K562 (cell line): ENCODE results near the gene CAPZA1. TPM values are rescaled to one million over a fixed set of nuclear protein-coding genes. Genes with fewer than 3 reads are reported as not detected.

Experiments
- CBX3 ChIP-seq, 2 experiments: IDR thresholded peaks; 1 replicate in 1 of 2; 2 replicates in 1 of 2; pipeline ENCODE4 v1.6.1; 2012; ENCODE audit warnings: inconsistent platforms in 2 of 2, low read length in 2 of 2, borderline replicate concordance in 1 of 2, control low read depth in 1 of 2
- CEBPG ChIP-seq, 3 experiments: fragments of 200-800 bp in 1 of 3; sonication (Bioruptor generic) in 1 of 3; sonication (generic) in 1 of 3; formaldehyde crosslinking in 1 of 3; IDR thresholded peaks in 2 of 3; conservative IDR thresholded peaks in 1 of 3; 2 replicates each; pipeline versions ENCODE4 v1.6.1 to v1.8.0; 2016 to 2022; ENCODE audit warnings: missing compliant biosample characterization in 2 of 3, missing genetic modification characterization in 2 of 3, mild to moderate bottlenecking in 1 of 3, missing genetic modification reagents in 1 of 3
- CHD1 ChIP-seq: fragments of 200-600 bp; sonication (generic); IDR thresholded peaks from one replicate; pipeline ENCODE4 v1.6.1; 2012; ENCODE audit warnings: mild to moderate bottlenecking, moderate library complexity, low read length, inconsistent platforms
- CREBBP ChIP-seq: IDR thresholded peaks from one replicate; pipeline ENCODE4 v1.6.1; 2012; ENCODE audit warnings: low read depth, mild to moderate bottlenecking, control low read depth, inconsistent platforms, low read length
- CXXC5 ChIP-seq: fragments of 250-450 bp; sonication (Bioruptor Pico); IDR thresholded peaks from 2 replicates; pipeline ENCODE4 v1.8.0; 2022; ENCODE audit warnings: inconsistent platforms, mild to moderate bottlenecking, moderate library complexity
- E2F3 ChIP-seq: fragments of 250-450 bp; sonication (Bioruptor Pico); IDR thresholded peaks from 2 replicates; pipeline ENCODE4 v1.4.0; 2020; ENCODE audit warnings: mild to moderate bottlenecking
- FOSL1 ChIP-seq: fragments of 200-800 bp; sonication (Bioruptor generic); conservative IDR thresholded peaks from 2 replicates; pipeline ENCODE4 v1.6.1; 2016; ENCODE audit warnings: missing genetic modification characterization, missing compliant biosample characterization
- FOXJ2 ChIP-seq: fragments of 200-800 bp; sonication (Bioruptor generic); IDR thresholded peaks from 2 replicates; pipeline ENCODE4 v1.6.1; 2016; ENCODE audit warnings: missing genetic modification characterization, missing compliant biosample characterization
- MYBL2 ChIP-seq, 2 experiments: fragments of 450-650 bp in 1 of 2; sonication (generic) in 1 of 2; formaldehyde crosslinking in 1 of 2; IDR thresholded peaks; 2 replicates each; pipeline versions ENCODE4 v1.6.1 to v1.8.1; 2017 to 2022; ENCODE audit warnings: borderline replicate concordance in 1 of 2, inconsistent platforms in 1 of 2, low read depth in 1 of 2, mild to moderate bottlenecking in 1 of 2, missing genetic modification reagents in 1 of 2, moderate library complexity in 1 of 2
- NFRKB ChIP-seq: fragments of 450-650 bp; IDR thresholded peaks from 2 replicates; pipeline ENCODE4 v1.6.1; 2016; ENCODE audit warnings: low read depth
- RBBP5 ChIP-seq: fragments of 200-600 bp; sonication (generic); IDR thresholded peaks from 2 replicates; pipeline ENCODE4 v1.6.1; 2012; ENCODE audit warnings: borderline replicate concordance, mild to moderate bottlenecking, low read length, control low read depth, inconsistent platforms; ENCODE audit not compliant: insufficient read depth, poor library complexity, severe bottlenecking
- RNF2 ChIP-seq: sonication (generic); IDR thresholded peaks from 2 replicates; pipeline ENCODE4 v1.6.1; 2016
- RUNX1 ChIP-seq: sonication (generic); IDR thresholded peaks from 2 replicates; pipeline ENCODE4 v1.6.1; 2016; ENCODE audit warnings: antibody characterized with exemption, low read depth
- SREBF1 ChIP-seq: fragments of 150-350 bp; IDR thresholded peaks from 2 replicates; pipeline ENCODE4 v1.6.1; 2014; ENCODE audit warnings: antibody characterized with exemption, low read depth, low read length, borderline replicate concordance
- ZNF134 ChIP-seq: fragments of 250-450 bp; sonication (Bioruptor Pico); conservative IDR thresholded peaks from 2 replicates; pipeline ENCODE4 v1.4.0; 2020
- ZNF444 ChIP-seq: fragments of 250-450 bp; sonication (Bioruptor Pico); IDR thresholded peaks from 2 replicates; pipeline ENCODE4 v1.4.0; 2020; ENCODE audit warnings: mild to moderate bottlenecking, moderate library complexity
- ZNF707 ChIP-seq: fragments of 250-450 bp; sonication (Bioruptor Pico); conservative IDR thresholded peaks from 2 replicates; pipeline ENCODE4 v1.8.0; 2022; ENCODE audit warnings: inconsistent platforms, mild to moderate bottlenecking, moderate library complexity
- polyA plus RNA-seq, 8 experiments: library from polyadenylated mRNA; depleted of rRNA in 4 of 8; stranded (reverse) in 5 of 8; unstranded in 3 of 8; fragments of >200 nt; fragmentation: Nextera tagmentation in 2 of 8; fragmentation: Illumina TruSeq in 1 of 8; extraction: Ambion mirVana in 2 of 8; extraction: Trizol in 1 of 8; gene quantifications; 2 replicates each; pipeline versions ENCODE4 v1.2.1 to v1.2.3, GENCODE V29; 2011 to 2014; ENCODE audit warnings: inconsistent platforms in 1 of 8, missing spikeins in 1 of 8
- total RNA-seq, 7 experiments: library from RNA; depleted of rRNA in 6 of 7; stranded (reverse); fragments of >200 nt in 6 of 7; fragmentation: Illumina TruSeq in 2 of 7; extraction: Trizol in 2 of 7; gene quantifications; 2 replicates each; pipeline versions ENCODE4 v1.2.1 to v1.2.3, GENCODE V29; 2011 to 2021; ENCODE audit warnings: low replicate concordance in 1 of 7
- TF ChIP-seq, protein P1 (sequence below): sonication (generic); formaldehyde crosslinking; IDR thresholded peaks from 2 replicates; pipeline ENCODE4 v1.8.0; 2022; ENCODE audit warnings: mild to moderate bottlenecking, missing genetic modification reagents
- TF ChIP-seq, protein P2 (sequence below): fragments of 450-650 bp; IDR thresholded peaks from 2 replicates; pipeline ENCODE4 v1.6.1; 2016; ENCODE audit warnings: low read depth, mild to moderate bottlenecking, moderate library complexity
- TF ChIP-seq, protein P3 (sequence below): fragments of 250-450 bp; sonication (Bioruptor Pico); IDR thresholded peaks from 2 replicates; pipeline ENCODE4 v1.4.0; 2020; ENCODE audit warnings: mild to moderate bottlenecking, moderate library complexity

CAPZA1 gene
- total and polyA plus RNA-seq, 9 of the 15 experiments (the other 6 are each of a cell fraction or from before 2014, with no cell fraction given) = 237 to 1,020 (median 306) TPM

DNA sequence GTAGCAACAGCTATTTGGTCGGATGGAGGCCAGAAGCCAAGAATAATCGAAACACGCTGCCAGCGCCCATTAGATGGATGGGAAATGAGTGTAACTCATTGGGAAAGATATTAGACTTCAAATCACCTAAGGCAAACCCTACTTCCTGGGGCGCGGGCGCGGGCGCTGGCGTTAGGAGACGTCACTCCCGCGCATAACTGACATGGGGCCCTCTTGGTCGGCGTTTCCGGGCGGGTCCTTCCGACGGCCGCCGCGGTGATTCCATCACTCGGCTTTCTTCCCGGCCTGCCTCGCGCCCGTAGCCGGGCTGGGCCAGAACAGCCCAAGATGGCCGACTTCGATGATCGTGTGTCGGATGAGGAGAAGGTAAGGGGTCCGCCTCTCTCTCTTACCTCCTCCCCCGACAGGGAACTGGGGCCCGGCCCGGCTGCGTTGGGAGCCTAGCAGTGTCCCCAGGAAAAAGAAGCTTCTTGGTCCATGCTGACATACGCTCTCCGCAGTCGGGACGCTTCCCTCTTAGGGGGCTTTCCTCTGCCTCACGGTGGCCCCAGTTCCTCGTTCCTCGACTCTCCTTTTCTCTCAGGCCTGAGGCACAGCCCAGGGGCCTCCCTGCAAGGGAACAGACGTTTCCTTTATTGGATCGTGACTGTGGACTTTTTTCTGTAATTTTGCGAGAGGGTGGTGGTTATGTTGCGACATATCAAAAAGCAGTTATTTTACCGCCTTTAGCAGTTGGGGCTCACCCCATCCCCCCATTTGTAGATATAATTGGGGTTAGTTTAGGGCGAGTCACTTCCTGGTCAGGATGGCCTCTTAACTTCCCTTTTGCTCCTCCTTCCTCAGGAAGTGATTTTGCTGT lies at the start of gene CAPZA1 (continued):
- TF ChIP-seq NFRKB (peak; percentile 98), MYBL2 (IDR thresholded peaks at IDR 0.05; ENCODE audit: low read depth) (peak; percentile 68), MYBL2 (CRISPR knock-in tag; IDR thresholded peaks at IDR 0.05; ENCODE audit: borderline replicate concordance) (no peak), ZNF444 (no peak), CHD1 (peak; percentile 96), FOXJ2 (tag) (no peak), CBX3 (IDR thresholded peaks at IDR 0.05; ENCODE audit: borderline replicate concordance in 1 of 2, low read length in 2 of 2) (peak in 1 of 2 experiments; percentile 41; a peak in 1 of 3 replicates), RNF2 (peak; percentile 76), ZNF134 (CRISPR knock-in tag) (no peak), CREBBP (no peak), RBBP5 (peak; percentile 93), FOSL1 (tag) (peak; percentile 64), ZNF707 (no peak), CEBPG (CRISPR knock-in tag; IDR thresholded peaks at IDR 0.05) (peak; percentile 78), CEBPG (tag; conservative IDR thresholded peaks at IDR 0.05 in 1 of 2, IDR thresholded peaks at IDR 0.05 in 1 of 2) (peak; percentile 81 to 87), CXXC5 (peak; percentile 98), RUNX1 (no peak), SREBF1 (no peak), E2F3 (CRISPR knock-in tag) (no peak; the same call in 1 of the 2 replicates)
- TF ChIP-seq, protein P1, sequence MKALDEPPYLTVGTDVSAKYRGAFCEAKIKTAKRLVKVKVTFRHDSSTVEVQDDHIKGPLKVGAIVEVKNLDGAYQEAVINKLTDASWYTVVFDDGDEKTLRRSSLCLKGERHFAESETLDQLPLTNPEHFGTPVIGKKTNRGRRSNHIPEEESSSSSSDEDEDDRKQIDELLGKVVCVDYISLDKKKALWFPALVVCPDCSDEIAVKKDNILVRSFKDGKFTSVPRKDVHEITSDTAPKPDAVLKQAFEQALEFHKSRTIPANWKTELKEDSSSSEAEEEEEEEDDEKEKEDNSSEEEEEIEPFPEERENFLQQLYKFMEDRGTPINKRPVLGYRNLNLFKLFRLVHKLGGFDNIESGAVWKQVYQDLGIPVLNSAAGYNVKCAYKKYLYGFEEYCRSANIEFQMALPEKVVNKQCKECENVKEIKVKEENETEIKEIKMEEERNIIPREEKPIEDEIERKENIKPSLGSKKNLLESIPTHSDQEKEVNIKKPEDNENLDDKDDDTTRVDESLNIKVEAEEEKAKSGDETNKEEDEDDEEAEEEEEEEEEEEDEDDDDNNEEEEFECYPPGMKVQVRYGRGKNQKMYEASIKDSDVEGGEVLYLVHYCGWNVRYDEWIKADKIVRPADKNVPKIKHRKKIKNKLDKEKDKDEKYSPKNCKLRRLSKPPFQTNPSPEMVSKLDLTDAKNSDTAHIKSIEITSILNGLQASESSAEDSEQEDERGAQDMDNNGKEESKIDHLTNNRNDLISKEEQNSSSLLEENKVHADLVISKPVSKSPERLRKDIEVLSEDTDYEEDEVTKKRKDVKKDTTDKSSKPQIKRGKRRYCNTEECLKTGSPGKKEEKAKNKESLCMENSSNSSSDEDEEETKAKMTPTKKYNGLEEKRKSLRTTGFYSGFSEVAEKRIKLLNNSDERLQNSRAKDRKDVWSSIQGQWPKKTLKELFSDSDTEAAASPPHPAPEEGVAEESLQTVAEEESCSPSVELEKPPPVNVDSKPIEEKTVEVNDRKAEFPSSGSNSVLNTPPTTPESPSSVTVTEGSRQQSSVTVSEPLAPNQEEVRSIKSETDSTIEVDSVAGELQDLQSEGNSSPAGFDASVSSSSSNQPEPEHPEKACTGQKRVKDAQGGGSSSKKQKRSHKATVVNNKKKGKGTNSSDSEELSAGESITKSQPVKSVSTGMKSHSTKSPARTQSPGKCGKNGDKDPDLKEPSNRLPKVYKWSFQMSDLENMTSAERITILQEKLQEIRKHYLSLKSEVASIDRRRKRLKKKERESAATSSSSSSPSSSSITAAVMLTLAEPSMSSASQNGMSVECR (CRISPR knock-in tag) = peak; percentile 84; the same call in 1 of the 2 replicates
- TF ChIP-seq, protein P2, sequence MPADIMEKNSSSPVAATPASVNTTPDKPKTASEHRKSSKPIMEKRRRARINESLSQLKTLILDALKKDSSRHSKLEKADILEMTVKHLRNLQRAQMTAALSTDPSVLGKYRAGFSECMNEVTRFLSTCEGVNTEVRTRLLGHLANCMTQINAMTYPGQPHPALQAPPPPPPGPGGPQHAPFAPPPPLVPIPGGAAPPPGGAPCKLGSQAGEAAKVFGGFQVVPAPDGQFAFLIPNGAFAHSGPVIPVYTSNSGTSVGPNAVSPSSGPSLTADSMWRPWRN = no peak; the same call in 1 of the 2 replicates
- TF ChIP-seq, protein P3, sequence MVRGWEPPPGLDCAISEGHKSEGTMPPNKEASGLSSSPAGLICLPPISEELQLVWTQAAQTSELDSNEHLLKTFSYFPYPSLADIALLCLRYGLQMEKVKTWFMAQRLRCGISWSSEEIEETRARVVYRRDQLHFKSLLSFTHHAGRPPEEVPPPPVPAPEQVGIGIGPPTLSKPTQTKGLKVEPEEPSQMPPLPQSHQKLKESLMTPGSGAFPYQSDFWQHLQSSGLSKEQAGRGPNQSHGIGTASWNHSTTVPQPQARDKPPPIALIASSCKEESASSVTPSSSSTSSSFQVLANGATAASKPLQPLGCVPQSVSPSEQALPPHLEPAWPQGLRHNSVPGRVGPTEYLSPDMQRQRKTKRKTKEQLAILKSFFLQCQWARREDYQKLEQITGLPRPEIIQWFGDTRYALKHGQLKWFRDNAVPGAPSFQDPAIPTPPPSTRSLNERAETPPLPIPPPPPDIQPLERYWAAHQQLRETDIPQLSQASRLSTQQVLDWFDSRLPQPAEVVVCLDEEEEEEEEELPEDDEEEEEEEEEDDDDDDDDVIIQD (CRISPR knock-in tag) = no peak
